IPS-18c (cell line): Measurements from ENCODE around the gene PAQR4.
"Not testable (repeated sequence)": the region's sequence is repeated elsewhere in the genome, so short reads cannot be mapped to it uniquely, and the experiment has no call there.

Source experiments
- H3K4me3 ChIP-seq: 2 replicates; pipeline ENCODE4 v1.7.0; 2013; ENCODE audit warnings: low read depth, mild to moderate bottlenecking, low read length, moderate library complexity; ENCODE audit not compliant: insufficient read depth
- H3K9me3 ChIP-seq: one replicate; pipeline ENCODE4 v1.6.1; 2013; ENCODE audit warnings: mild to moderate bottlenecking, low read length, moderate library complexity; ENCODE audit not compliant: control insufficient read depth, insufficient read depth

Gene PAQR4

DNA sequence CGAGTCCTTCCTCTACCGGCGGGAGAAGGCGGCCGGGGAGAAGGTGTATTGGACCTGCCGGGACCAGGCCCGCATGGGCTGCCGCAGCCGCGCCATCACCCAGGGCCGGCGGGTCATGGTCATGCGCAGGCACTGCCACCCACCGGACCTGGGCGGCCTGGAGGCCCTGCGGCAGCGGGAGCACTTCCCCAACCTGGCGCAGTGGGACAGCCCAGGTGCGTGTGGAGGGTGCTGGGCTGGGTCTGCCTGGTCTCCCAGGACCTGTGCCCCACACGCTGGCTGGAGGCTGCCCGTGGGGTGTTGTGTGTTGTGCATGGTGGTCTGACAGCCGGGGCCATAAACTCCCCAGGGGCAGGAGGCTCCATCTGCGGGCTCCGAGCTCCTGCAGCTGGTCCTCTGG, 32.0 kb upstream of the PAQR4 start:
- Histone ChIP-seq H3K9me3 (peaks cover 3% of the 10 kb centered on the region), H3K4me3 (no peak overlapping the region)

DNA sequence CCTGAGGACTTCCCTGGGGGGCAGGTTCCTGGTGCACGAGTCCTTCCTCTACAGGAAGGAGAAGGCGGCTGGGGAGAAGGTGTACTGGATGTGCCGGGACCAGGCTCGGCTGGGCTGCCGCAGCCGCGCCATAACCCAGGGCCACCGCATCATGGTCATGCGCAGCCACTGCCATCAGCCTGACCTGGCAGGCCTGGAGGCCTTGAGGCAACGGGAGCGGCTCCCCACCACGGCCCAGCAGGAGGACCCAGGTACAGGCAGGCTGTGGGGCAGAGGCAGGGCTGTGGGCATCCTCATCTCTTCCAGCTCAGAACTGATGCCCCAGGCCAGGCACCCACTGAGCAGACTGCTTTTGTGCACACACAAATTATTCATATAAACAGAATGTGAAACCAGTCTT, 30.9 kb upstream of the PAQR4 start:
- peaks cover 3% of the 10 kb centered on the region for H3K9me3 ChIP-seq
- no peak overlapping the region for H3K4me3 ChIP-seq

DNA sequence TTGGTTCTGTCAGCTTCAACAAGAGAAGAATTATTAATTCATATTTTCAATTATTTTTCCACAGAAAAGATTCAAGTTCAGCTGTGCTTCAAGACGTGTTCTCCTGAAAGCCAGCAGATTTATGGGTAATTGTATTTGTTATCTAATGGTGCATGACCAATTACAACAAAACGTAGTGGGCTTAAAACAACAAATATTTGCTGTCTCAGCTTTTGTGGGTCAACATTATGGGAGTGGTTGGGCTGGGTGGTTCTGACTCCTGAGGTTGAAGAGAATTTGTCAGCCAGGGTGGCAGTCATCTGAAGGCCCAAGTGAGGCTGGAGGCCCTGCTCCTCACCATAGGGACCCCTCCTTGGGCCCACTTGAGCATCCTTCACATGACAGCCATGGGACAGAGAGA, 29.2 kb upstream of the PAQR4 start:
- Histone ChIP-seq H3K4me3 (no peak overlapping the region), H3K9me3 (no peaks in the 10 kb centered on the region)

DNA sequence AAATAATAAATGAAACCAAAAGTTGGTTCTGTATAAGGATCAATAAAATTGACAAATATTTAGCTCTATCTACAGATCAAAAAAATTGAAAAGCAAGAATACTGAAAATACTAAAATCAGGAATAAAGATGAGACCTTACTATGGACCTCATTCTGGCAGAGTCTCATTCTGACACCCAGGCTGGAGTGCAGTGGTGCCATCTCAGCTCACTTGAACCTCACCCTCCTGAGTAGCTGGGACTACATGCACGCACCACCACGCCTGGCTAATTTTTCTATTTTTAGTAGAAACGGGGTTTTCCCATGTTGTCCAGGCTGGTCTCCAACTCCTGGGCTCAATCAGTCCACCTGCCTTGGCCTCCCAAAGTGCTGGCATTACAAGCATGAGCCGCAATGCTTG, 27.1 kb upstream of the PAQR4 start:
- Histone ChIP-seq H3K4me3 (no peak overlapping the region), H3K9me3 (no peaks in the 10 kb centered on the region)

DNA sequence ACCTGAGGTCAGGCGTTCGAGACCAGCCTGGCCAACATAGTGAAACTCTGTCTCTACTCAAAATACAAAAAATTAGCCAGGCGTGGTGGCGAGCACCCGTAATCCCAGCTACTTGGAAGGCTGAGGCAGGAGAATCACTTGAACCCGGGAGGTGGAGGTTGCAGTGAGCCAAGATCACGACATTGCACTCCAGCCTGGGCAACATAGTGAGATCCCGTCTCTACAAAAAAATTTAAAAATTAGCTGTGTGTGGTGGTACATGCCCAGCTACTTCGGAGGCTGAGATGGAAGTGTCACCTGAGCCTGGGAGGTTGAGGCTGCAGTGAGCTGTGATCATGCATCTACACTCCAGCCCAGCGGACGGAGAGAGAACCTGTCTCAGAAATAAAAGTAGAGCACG, 25.4 kb upstream of the PAQR4 start:
- H3K4me3 ChIP-seq: not testable (repeated sequence)

DNA sequence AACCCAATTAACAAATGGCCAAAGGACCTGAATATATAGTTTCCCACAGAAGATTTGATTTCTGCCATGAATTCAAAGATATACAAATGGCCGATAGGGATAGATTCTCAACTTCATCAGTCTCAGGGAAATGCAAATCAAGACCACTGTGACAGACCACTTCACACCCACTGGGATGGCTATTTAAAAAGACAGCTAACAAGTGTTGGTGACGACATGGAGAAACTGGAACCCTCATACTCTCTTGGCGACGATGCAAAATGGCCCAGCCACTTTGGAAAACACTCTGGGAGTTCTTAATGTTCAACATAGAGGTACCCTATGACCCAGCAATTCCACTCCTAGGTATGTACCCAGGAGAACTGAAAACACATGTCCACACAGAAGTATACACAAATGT, 22.5 kb upstream of the PAQR4 start:
- no peak overlapping the region for H3K4me3 ChIP-seq

More for the DNA sequence above, 25.4 kb upstream of the PAQR4 start:
- H3K9me3 ChIP-seq: not testable (repeated sequence)

DNA sequence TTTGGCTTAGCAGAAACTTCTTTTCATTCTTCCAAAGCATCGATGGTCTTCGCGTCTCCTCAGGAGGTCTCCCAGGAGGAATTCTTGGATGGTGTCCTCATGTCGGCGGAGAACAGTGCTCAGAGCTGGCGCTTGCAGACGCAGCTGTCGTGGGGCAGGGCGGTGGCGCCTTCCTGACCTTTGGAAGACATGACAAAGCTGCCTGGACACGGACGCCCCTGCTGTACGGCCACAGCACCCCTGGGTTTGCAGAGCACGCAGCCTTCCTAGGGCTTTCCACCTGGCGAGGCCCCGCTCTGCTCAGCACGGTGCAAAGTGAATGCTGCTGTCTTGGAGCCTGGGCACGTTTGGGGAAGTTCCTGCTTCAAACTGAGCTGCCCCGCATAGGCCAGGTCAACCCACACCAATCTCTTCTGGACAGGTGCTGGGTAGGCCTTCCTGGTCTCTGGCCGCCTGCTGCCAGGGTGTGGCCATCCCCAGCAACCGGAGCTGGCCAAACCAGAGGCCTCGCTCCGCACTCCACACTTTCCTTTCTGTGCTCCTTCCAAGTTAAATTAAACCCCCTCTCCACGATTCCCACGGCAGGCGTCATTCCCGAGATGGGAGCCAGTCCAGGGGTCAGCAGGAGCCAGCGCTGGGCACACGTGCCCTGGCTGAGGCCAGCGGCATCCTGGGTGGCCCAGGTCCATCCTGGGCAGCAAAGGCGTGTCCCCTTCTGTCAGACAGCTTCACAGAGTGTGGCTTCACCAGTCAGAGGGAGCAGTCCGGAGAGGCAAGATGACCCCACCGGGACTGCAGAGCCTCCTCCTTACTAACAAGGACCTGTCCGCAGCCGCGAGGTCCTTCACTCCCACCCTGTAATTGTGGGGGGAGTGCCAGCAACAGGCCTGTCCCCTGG, 20.1 kb upstream of the PAQR4 start:
- Histone ChIP-seq H3K4me3 (no peak overlapping the region), H3K9me3 (no peaks in the 10 kb centered on the region)

More for the DNA sequence above, 22.5 kb upstream of the PAQR4 start:
- no peaks in the 10 kb centered on the region for H3K9me3 ChIP-seq

DNA sequence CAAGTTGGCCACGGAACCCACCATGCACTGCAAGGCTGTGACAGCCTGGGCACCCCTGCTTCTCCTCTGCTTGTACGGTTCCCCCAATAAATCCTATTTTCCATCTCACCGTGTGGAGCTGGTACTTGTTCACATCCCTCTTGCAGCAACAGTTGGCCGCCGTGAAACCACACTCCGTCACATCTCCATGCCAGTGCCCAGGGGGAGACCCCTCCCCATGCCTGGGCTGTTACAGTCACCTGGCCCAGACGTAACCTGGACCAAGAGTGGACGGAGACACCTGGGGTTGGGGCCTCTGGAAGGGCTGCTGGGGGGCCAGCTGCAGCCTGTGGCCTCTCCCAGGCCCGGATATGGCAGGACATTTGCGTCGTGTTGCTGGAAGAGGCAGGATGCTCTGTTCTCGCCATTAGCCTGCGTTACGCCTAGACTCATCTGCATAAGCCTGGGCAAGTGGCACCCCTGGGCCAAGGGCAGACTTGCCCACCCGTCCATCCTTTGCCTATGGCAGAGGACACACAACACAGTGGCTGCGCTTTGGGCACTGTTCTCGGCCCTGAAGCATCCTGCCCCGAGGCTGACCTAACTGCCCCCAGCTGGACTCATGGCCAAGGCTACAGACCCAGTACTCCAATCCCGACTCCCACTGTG, 19.3 kb upstream of the PAQR4 start:
- Histone ChIP-seq H3K4me3 (no peak overlapping the region), H3K9me3 (no peaks in the 10 kb centered on the region)

DNA sequence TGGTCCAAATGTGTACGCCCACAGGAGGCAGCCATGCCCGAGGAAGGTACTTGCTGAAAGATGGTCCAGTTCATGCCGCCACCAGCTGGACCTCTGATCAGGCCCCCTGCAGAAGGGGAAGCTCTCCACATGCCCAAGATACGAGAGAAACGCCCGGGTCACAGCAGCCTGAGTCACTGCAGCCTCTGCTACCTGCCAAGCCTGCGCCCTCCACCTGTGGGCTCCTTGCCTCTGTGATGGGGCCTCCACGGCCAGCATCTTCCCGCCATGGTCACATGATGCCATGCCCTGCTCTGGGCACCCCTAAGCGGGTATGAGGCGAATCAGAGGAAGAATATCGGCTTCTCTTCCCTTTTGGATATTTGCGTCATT, 18.8 kb upstream of the PAQR4 start:
- no peak overlapping the region for H3K4me3 ChIP-seq
- no peaks in the 10 kb centered on the region for H3K9me3 ChIP-seq

DNA sequence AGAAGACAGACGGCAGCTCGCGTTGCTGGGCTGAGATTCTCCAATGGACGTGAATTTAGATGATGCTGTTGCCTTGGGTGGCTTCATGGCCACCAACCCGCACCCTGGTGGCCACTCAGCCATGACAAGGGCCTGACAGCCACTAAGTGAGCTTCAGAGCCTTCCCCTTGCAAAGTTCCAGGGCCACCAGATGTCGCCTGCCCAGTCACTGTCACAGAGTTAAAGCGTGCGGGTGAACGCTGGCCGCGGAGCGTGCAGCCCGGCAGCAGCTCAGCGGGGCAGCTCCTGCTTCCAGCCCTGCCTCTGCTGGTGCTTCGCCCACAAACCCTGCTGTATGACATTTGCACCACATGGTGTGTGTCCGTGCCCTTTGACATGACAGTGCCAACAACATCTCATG, 18.4 kb upstream of the PAQR4 start:
- Histone ChIP-seq H3K9me3 (no peaks in the 10 kb centered on the region), H3K4me3 (no peak overlapping the region)

DNA sequence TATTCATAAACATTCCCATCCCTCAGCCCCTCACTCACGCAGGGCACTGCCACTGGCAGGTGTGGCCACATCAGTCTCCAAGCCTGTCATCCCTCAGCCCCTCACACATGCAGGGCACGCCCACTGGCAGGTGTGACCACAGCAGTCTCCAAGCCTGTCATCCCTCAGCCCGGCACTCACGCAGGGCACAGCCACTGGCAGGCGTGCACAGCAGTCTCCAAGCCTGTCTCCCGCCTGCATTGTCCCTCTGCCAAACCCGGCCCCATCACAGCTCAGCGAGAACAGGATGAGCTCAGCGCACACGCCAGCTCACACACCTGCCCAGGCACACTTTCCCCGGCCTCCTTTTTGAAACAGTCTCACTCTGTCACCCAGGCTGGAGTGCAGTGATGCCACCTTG, 16.5 kb upstream of the PAQR4 start:
- no peaks in the 10 kb centered on the region for H3K9me3 ChIP-seq
- H3K4me3 ChIP-seq: no peak overlapping the region

DNA sequence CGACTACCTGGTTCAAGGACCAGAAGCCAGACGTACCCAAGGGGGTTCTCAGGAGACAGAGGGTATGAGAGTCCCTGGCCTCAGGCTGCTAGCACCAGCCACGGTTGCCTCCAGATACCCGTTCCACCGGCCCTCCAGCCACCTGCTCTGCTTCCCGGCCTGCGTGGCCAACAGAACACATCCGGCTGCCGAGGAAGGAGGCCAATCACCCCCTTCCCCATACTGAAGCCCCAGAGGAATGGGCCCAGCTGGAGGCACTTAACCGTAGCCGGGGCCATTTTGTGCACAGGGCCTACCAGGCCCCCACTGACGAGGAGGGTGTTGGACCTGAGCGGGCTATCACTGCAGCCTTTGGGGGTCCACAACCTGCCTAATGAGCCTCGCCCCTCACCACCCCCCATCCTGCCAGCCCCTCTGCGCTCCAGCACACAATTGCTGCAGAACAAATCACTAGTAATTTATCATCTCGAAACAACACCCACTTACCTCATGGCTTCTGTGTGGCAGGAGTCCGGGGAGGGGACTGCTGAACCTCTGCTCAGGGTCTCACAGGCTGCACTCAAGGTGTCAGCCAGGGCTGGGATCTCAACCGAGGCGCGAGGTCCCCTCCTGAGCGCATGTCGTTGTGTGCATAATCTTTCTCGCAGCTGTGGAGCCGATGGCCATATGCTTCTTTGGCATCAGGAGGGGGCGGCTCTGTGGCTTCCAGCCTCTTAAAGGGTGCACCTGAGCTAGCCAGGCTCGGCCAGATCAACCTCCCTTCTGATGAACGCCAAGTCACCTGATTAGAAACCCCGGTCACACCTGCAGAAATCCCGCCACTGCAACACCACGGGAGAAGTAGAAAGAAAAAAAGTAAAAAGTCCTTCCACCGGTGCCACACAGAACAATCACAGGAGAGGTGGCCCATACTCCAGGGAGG, 15.2 kb upstream of the PAQR4 start:
- no peak overlapping the region for H3K4me3 ChIP-seq

DNA sequence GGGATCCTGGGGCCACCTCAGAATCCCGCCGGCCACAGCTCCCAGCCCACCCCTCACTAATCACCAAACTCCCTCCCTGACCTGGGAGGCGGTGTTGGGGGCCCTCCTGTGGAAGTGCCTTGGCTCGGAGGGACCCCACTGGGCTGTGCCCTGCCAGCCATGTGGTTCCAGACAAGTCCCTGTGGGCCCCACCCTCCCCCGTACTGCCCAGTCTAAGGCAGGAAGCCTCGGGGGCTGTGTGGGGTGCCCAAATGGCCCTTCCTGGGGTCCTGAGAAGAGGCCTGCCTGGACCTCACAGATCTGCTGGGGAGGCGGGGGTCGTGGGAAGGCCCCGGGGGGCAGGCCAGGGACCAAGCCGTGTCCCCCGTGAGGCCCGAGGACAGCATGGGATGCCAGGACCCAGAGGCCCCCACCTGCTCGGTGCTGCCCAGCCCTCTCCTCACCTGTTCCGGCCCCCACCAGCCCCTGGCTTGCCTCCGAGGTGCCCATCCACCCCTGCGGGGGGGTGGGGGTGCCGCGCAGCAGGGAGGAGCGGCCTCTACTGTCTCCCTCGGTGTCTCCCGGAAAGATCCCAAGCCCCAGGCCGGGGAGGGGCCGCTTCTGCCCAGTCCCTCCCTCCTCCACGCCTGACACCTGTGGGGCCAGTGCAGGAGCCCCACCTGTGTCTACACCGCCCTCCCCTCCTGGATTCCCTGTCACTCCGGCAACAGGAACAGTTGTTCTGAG, 14.3 kb upstream of the PAQR4 start:
- no peak overlapping the region; the same call in 1 of the 2 replicates for H3K4me3 ChIP-seq
- no peaks in the 10 kb centered on the region for H3K9me3 ChIP-seq

More for the DNA sequence above, 15.2 kb upstream of the PAQR4 start:
- no peaks in the 10 kb centered on the region for H3K9me3 ChIP-seq

DNA sequence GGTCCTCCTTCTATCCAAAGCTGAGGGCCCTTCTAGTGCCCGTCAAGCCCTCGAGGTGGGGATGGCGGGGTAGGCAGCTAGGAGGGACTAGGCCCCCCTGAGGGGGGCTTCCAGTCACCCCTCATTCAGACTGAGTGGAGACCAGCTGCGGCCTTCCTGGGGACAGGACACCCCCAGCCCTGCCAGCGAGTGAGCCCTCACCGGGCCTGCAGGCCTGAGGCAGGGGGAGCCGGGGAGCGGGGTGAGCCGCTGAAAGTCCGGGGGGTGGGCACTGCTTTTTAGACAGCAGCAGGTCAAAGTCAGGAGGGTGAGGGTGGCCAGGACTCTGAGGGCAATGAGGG, 13.7 kb upstream of the PAQR4 start:
- Histone ChIP-seq H3K4me3 (no peak overlapping the region), H3K9me3 (no peaks in the 10 kb centered on the region)

DNA sequence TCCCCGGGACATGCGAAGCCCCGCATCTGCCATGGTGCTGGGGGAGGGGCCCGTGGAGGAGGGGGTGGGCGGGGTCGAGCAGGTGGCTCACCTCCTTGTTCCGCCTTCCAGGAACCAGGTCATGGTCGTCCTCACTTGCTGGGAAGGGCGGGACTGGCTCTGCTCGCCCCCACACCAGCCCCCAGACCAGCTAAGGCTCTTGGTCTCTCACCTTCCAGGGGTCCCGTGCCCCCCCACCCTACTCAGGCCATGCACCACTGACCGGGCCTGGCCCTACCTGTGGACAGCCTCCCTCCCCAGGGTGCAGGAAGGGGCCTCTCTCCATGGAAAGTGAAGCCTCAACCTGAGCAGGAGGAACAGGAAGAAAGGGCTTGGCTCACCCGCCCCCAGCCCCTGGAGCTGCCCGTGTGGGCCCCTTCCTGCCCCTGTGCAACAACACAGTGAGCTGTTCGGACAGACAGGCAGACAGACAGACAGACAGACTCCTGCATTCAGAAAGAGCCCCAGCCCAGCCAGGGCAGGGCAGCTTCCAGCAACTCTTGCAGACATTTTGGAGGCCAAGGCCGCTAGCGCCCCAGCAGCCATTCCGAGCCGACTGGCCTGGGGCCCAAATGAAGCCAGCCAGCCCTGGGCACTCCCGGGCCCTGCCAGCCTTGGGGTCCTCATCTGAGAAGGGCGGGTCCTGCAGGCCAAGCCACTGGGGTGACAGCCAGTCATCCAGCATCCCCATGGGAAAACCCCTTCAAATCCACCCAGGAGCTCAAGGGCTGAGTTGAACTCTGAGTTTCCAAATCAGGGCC, 13.2 kb upstream of the PAQR4 start:
- Histone ChIP-seq H3K9me3 (no peaks in the 10 kb centered on the region), H3K4me3 (no peak overlapping the region)

DNA sequence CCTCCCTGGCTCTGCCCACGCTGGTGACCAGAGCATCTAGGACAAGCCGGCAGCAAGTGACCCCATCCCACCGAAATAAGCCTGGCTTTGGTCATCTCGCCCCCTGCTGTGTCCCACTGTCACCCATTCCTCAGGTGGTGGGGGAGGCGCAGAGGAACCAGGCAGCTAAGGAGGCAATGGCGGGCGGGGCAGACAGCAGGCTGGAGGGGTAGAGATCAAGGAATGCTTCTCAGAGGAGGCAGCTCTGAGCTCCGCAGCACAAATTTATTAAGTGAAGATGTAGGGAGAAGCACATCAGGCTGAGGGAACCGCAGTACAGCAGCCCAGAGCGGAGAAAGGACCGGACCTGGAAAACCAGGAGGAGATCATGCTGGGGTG, 12.6 kb upstream of the PAQR4 start:
- Histone ChIP-seq H3K9me3 (no peaks in the 10 kb centered on the region), H3K4me3 (no peak overlapping the region)
